CD4-positive, alpha-beta T cell treated with Interleukin-1 beta for 1 hour (primary cell): Measurements from ENCODE around the gene OR2A12.
"Not testable (repeated sequence)": the region's sequence is repeated elsewhere in the genome, so short reads cannot be mapped to it uniquely, and the experiment has no call there.

Experiments used
- DNase-seq, 2 donors: peaks; one replicate each; pipeline ENCODE4 v3.0.0-alpha.2; 2020 to 2022

The OR2A12 gene

GRCh38 chr7:144085978-144086377, at the start of gene OR2A12:
Gene OR2A12 (plus strand): TSS chr7:144086278. CDS start chr7:144095108, 8,830 bp downstream.
- DNase-seq: no peak

- DNase-seq: no peak
These were observed 49.7 kb upstream of the OR2A12 start for GRCh38 chr7:144036302-144036885.

GRCh38 chr7:144037414-144038035, 48.6 kb upstream of the OR2A12 start:
- DNase-seq: no peak

- no peak for DNase-seq
These were observed 47.2 kb upstream of the OR2A12 start for GRCh38 chr7:144038887-144039286.

GRCh38 chr7:144048648-144049047, 37.4 kb upstream of the OR2A12 start, which contains the start of gene OR2A5:
Gene OR2A5 (plus strand): TSS chr7:144048948. CDS start chr7:144050402, 1,454 bp downstream.
- no peak for DNase-seq

GRCh38 chr7:144049491-144049890, 36.6 kb upstream of the OR2A12 start:
- DNase-seq: no peak

- DNase-seq: no peak
These were observed 36.0 kb upstream of the OR2A12 start for GRCh38 chr7:144050093-144050492.

- DNase-seq: not testable (repeated sequence)
These were observed 35.2 kb upstream of the OR2A12 start for GRCh38 chr7:144050884-144051283.

GRCh38 chr7:144057954-144058353, 28.1 kb upstream of the OR2A12 start:
- DNase-seq: no peak

- DNase-seq: peak in 1 of 2 donors; percentile 5
These were observed 22.4 kb upstream of the OR2A12 start for GRCh38 chr7:144063710-144064109.

- DNase-seq: no peak
These were observed 16.6 kb upstream of the OR2A12 start, which contains the start of gene OR2A25 for GRCh38 chr7:144069511-144069910. Gene OR2A25 (plus strand): TSS chr7:144069811. CDS start chr7:144074220, 4,409 bp downstream.

- no peak for DNase-seq
These were observed 16.1 kb upstream of the OR2A12 start for GRCh38 chr7:144069953-144070352.

GRCh38 chr7:144074374-144074773, 11.7 kb upstream of the OR2A12 start:
- DNase-seq: no peak

GRCh38 chr7:144086730-144087129, 652 bp downstream of the OR2A12 start:
- DNase-seq: no peak

GRCh38 chr7:144087230-144087629, 1.2 kb downstream of the OR2A12 start:
- DNase-seq: no peak

GRCh38 chr7:144090667-144091066, 4.6 kb downstream of the OR2A12 start:
- no peak for DNase-seq

GRCh38 chr7:144098776-144099175, 12.7 kb downstream of the OR2A12 start:
- DNase-seq: no peak

GRCh38 chr7:144100607-144101006, 14.5 kb downstream of the OR2A12 start:
- DNase-seq: no peak

- DNase-seq: no peak
These were observed 16.0 kb downstream of the OR2A12 start for GRCh38 chr7:144102041-144102440.

GRCh38 chr7:144105211-144105610, 19.1 kb downstream of the OR2A12 start:
- DNase-seq: no peak

GRCh38 chr7:144109283-144109682, 23.2 kb downstream of the OR2A12 start, which contains the start of gene OR2A2:
Gene OR2A2 (plus strand): TSS chr7:144109583. CDS start chr7:144109583, 0 bp downstream.
- no peak for DNase-seq

- no peak for DNase-seq
These were observed 24.2 kb downstream of the OR2A12 start for GRCh38 chr7:144110272-144110671.

GRCh38 chr7:144113651-144114050, 27.6 kb downstream of the OR2A12 start:
- no peak for DNase-seq

GRCh38 chr7:144118341-144118740, 32.3 kb downstream of the OR2A12 start:
- no peak for DNase-seq

- DNase-seq: no peak
These were observed 36.8 kb downstream of the OR2A12 start, which contains the start of gene OR2A14 for GRCh38 chr7:144122876-144123275. Gene OR2A14 (plus strand): TSS chr7:144123176. CDS start chr7:144129113, 5,937 bp downstream.
